HFF-Myc (cell line): ENCODE data around the gene PDXK.

ENCODE experiments used
- DNase-seq: peaks from one replicate; pipeline ENCODE4 v3.0.0-alpha.2; 2011; ENCODE audit warnings: low read depth; ENCODE audit errors: extremely low read depth
- H3K4me3 ChIP-seq: replicated peaks from 2 replicates; pipeline ENCODE4 v1.5.1; 2011; ENCODE audit warnings: low read depth, mild to moderate bottlenecking, control low read depth, low read length
- TF ChIP-seq, protein P1 (sequence below): IDR thresholded peaks from 2 replicates; pipeline ENCODE4 v1.5.1; 2012; ENCODE audit warnings: mild to moderate bottlenecking, low read depth, low read length, control low read depth; ENCODE audit errors: missing control alignments

The PDXK gene

DNA sequence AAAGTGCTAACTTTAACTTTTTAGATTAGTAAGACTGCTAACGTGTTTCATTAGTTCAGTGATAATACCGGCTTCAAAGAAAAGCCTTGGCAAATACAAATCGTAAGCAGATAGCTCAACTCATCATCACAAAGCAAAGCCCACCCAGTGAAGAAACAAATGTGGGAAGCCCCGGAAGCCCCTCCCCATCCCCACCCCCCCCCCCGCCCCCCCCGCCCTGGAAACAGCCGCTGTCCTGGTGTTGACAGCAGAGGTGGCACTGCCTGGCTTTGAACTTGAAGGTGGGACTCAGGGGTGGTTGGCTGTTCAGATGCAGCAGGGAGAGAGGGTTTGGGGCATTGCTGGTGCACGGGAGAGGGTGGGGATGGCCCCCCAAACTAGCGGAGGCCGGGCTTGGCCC is 14.1 kb downstream of the PDXK start:
- no peak for DNase-seq
- no peak overlapping the region for H3K4me3 ChIP-seq
- TF ChIP-seq, protein P1, sequence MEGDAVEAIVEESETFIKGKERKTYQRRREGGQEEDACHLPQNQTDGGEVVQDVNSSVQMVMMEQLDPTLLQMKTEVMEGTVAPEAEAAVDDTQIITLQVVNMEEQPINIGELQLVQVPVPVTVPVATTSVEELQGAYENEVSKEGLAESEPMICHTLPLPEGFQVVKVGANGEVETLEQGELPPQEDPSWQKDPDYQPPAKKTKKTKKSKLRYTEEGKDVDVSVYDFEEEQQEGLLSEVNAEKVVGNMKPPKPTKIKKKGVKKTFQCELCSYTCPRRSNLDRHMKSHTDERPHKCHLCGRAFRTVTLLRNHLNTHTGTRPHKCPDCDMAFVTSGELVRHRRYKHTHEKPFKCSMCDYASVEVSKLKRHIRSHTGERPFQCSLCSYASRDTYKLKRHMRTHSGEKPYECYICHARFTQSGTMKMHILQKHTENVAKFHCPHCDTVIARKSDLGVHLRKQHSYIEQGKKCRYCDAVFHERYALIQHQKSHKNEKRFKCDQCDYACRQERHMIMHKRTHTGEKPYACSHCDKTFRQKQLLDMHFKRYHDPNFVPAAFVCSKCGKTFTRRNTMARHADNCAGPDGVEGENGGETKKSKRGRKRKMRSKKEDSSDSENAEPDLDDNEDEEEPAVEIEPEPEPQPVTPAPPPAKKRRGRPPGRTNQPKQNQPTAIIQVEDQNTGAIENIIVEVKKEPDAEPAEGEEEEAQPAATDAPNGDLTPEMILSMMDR, result no peak

DNA sequence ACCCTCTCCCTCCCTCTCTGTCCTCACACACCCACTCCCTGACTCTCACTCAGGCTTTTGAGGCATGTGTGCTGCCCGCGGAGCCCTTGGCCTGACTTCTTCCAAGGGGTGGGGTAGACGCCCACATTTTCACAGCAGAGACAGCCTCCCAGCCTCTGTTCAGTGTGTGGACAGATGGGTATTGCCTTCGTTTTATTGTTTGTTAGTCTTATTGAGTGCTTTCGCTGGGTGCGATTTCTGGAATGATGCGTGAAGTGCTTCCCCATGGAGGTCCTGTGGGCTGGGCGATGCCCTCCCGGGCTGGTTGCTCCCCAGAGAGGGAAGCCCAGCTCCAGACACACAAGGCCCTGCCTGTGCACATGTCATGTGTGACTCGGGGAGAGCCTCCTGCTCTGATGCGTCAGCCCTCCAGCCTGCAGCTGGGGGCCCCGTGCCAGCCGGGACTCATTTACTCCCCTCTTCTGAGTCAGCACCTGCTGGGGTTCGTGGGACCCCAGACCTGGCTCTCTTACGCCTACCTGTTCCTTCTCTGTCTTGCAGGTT is 14.7 kb downstream of the PDXK start:
- H3K4me3 ChIP-seq, result no peak overlapping the region
- no peak for DNase-seq
- TF ChIP-seq, protein P1, result no peak

DNA sequence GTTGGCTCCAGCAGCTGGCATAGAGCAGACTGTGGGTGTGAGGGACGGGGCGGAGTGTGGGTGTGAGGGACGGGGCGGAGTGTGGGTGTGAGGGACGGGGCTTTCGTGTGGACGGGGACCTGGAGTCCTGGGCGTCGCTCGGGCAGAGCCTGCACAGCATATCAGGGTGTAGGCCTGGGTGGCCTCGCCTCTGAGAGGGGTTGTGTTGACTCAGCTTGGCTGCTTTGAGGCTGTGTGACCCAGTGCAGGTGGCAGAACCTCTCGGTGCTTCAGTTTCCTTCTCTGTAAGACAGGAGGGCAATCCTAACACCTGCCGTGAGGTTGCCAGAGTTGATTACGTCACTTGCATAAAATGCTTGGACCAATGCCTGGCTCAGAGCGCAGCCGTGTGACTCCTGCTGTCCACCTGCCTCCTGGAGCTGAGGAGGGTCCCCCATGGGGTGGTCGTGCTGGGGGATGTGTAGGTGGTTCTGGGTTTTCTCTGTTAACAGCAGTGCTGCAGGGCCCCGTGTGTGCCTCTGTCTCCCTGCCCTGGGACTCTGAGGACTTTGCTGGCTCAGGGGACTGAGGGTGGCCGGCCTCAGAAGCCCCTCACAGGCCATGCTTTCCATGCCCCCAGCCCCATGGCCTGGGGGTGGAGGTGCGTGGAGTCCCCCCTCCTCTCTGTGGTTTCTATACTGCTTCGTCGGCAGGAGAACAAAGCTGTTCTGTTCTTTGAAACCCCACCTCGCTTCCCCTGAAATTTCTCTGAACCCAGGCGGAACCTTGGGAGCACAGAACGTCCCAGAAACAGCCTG is 15.4 kb downstream of the PDXK start:
- H3K4me3 ChIP-seq, result no peak overlapping the region
- TF ChIP-seq, protein P1, result no peak
- no peak for DNase-seq

DNA sequence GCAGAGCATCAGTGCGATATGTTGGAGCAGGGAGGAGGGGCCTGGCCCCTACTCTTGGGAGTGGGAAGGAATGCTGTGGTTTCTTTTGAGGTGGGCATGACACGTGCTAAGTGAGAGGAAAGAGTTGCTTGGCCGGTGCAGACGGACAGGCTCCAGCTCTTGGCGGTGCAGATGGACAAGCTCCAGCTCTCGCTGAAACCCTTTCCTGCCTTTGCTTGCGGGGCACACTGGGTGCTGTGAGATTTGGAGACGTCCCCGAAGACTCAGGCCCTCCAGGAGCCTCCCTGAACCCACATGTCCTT is 15.9 kb downstream of the PDXK start:
- TF ChIP-seq, protein P1, result no peak
- DNase-seq, result no peak
- H3K4me3 ChIP-seq, result no peak overlapping the region

DNA sequence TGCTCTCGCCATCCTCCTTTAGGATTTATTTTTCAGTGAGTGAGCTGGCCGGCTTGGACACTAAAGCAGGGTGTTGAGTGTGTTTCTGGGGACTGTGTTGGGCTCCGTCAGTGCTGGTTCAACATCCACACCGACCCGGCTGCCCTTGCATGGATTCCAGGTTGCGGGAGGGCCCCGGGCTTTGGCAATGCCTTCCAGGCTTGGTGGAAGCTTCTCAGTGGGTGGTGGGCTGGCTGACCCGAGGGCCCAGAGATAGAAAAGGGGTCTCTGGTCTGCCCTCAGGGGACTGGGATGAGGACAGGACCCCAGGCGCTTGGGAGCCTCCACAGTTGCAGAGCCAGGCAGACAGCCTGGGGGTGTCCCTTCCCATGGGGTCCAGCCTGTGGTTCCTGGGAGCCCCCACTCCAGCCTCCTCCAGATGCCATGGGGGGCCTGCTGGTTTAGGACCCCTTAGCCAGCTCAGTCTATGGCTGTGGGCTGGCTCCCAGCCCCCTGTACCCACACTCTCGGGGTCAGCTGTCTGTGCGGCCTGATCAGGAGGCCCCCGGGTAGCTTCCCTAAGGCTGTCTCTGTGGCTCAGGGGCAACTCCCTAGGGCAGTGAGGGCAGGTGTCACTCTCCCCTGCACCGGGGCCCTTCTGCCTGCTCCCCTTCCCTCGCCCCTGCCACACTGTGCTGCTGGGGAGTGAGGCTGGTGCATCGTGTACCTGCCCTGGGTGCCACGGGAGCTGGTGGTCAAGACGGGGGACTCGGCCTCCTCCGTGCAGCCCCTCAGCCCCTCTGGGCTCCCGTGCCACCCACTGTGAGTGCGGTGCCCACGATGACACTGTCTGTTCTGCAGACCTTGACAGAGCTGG is 16.5 kb downstream of the PDXK start:
- H3K4me3 ChIP-seq, result no peak overlapping the region
- TF ChIP-seq, protein P1, result no peak
- no peak for DNase-seq

DNA sequence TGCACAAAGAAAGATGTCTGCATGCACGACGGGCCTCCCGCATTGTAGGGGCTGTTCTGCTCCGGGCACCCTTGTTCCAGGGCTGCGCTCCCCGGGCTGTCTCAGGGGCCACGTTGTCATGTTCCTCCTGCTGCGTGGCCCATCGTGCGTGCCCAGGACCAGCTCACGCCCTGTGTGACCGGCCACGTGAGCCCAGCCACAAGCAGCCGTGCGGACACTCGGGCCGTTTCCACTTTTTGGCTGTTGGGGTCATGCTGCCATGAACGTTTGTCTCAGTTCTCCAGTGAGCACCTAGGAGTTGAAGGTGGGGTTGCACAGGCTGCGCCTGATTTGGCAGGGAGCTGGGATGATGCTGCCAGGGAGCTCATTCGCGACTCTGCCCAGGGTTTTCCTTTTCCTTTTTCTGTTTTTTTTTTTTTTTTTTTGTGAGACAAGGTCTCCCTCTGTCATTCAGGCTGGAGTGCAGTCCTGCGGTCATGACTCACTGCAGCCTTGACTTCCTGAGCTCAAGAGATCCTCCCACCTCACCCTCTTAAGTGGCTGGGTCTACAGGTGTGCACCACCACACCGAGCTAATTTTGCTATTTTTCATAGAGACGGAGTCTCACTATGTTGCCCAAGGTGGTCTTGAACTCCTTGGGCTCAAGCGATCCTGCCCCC is 17.4 kb downstream of the PDXK start:
- TF ChIP-seq, protein P1, result no peak
- no peak overlapping the region for H3K4me3 ChIP-seq
- DNase-seq, result no peak
